UCSD-AML1 (cell line): ENCODE measurements around the gene XYLT1.

Experiments used
- DNase-seq: peaks from one replicate; lab custom pipeline; 2025; ENCODE audit not compliant: unreplicated experiment; lab: John Stamatoyannopoulos, UW

XYLT1 gene

DNA sequence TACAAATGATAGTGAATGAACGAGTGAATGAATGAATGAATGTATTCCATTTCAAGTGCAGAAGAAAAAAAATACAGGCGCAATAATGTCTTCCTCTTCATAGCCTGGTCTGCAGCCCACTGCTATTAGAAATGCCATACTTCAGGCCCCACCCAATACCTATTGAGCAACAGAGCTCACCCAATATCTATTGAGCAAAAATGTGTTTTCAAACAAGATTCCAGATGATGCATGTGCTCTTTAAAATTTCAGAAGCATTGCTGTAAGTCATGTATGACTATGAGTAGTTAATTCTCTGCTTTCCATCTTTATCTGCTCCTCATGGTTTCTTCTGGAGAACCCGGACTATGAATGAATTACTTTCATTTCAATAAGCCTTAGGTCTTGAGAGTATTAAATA lies 308.2 kb downstream of the XYLT1 start:
- DNase-seq: no peak

DNA sequence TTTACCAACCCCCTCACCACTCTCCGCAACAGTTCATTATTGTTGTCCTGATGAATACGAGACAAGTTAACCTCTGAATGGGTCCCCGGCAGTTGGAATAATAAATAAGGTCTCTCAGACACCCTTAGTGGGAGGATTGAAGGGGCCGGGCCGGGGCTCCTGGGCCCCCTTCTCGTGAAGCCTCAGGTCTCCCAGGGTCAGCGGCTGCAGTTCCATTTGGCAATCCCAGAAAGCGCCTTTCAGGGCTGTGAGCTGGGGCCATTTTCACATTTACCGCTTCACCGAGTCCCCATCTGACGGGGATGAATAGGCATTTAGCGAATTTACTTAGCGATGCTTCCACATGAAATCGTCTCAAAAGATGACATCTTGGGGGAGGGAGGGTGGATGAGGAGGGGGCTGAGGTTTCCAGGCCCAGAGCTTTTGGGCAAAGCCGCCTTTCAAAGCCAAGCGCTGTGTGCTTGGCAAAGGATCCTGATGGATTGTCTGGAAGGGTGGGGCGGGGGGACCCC lies 309.8 kb downstream of the XYLT1 start:
- DNase-seq: no peak

DNA sequence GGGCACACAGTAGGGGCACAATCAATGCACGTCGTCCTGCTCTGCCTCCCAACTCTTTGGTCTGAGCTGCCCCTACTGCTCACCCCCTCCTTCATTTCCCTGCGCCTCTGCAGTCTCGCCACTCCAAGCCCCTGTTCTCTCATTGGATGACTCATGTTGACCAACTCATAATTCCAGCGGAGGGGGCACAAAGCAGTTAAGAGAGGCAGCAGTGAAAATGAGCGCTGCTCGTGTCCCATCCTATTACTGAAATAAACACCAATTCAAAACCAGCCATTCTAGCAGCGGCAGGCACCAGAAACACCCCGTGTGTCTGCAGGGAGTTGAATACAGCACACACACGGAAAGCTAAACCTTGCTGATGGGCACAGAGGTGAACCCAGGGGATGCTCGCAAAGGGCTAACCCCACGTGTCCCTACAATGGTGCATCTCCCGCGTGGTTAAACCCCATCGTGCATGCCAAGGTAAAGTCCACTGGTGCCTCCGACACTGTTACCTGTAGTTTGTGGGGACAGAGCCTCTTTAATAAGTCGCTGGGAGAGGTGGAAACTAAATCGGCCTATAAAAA lies 310.4 kb downstream of the XYLT1 start:
- DNase-seq: no peak

DNA sequence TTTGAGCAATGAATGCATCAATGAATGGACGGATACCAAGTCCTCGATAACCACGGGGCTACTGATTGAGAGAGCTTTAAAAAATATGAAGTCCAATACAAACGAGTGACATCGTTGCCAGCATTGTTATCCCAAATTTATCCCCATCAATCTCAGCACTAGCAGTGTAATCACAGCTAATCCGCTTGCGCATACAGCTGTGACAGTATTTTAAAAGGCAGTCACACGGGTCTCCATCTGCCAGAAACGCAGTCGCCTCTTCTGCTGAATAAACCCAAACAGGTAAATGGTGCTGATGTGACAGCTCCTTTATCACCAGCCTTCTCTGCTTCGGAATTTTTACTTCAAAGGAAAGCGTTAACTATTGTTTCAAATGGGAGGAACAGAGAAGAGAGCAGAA lies 311.1 kb downstream of the XYLT1 start:
- no peak for DNase-seq

DNA sequence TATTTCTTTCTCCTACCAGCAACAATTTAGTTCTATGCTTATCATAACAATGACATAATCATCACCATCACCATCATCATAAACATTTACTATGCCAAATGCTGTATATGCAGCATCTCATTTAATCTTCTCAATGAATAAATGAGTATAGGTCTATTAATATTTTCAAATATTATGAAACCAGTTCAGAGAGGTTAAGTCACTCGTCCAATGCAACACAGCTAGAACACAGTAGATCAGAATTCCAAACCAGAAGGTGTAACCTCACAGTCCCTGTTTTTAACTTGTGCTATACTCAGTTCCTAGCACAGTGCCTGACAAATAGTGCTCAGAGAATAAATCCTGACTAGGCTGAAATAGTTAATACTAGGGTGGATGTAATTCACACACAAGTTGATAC lies 314.8 kb downstream of the XYLT1 start:
- no peak for DNase-seq

DNA sequence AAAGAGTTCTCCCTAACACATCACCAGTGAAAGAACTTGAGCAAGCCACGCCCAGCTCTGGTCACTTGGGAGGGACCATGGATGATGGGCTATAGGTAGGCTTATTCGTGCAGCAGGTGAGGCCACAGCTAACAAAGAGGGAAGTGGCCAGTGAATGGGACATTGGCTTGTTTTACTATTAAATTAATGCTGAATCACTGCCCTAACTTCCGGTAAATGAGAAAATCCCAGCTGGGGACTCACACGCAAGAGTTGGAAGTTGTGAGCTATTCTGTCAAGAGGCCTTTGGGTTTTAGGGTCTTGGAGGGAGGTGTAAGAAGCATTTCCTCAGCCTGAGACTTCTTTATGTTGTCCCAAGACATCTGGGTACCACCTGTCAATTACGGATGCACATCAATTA lies 315.3 kb downstream of the XYLT1 start:
- no peak for DNase-seq

DNA sequence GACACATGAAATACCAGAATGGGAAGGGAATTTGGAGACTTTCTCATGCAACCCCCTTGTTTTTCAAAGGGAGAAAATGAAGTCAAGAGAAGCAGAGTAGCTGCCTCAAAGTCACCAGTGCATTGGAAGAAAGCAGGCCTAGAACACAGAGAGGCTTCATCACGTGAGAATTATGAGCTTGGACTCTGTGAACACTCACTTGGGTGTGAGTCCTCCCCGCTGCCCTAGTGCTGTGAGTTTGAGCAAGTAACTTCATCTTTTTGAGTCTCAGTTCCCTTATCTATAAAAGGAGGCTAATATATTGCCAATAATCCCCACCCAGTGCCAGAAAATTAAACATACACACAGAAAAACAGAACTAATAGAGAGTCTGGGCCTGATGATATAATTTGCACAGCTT lies 315.8 kb downstream of the XYLT1 start:
- DNase-seq: no peak

DNA sequence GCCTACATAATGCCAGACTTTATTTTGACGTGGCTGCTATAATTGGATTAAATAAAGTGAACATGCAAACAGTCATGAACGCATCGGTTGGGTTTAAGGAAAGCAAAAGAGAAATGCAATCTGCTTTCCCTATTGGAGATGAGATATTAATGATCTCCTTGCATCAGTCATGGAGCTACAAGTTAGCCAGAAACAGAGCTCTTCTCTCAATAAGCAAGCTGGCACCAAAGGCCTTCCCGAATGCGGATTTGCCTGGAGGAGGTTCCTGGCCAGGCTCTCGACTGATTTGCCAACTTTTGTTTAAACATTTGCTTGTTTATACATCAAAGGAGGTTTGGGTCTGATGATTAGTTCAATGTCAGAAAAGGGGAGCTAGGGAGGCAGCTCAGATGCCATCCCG lies 318.4 kb downstream of the XYLT1 start:
- no peak for DNase-seq

DNA sequence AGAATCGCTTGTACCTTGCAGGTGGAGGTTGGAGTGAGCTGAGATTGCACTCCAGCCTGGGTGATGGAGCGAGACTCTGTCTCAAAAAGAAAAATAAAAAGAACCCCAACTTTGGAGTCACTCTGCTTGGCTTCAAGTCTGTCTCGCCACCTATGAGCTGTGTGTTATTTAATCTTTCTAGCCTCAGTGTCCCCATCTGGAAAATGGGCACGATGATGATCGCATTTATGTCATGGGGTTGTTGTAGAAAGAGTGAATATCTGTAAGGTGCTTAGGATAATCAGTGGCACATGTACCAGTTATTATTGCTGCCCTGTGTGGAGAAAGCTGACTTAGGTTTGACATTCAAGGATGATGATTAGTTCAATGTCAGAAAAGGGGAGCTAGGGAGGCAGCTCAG lies 319.4 kb downstream of the XYLT1 start:
- DNase-seq: no peak

DNA sequence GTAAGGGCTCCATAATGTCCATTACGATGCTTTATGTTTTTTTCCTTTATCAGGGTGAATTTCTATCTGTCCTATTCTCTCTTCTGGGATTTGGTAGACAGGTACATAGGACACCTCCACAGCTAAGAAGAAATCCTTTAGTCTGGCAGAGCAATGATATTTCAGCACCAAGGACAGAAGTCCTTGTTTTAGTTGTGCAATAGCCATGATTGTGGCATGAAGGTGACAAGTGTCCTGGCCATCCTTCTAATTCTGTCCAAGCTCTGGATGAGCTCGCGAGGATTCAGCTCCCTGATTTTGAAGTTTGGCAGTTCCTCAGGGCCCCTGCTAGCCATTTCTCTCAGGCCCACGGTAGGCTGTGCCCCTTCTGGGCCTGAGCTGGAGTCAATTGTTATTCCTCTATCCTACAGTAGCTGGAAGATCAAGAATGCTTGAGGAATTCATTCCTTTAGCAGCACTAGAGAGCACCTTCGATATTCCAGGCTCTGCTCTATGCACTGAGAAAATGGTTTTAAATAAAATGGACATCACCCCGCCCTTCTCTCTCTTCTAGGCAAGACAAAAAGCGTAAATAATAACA lies 320.8 kb downstream of the XYLT1 start:
- no peak for DNase-seq

DNA sequence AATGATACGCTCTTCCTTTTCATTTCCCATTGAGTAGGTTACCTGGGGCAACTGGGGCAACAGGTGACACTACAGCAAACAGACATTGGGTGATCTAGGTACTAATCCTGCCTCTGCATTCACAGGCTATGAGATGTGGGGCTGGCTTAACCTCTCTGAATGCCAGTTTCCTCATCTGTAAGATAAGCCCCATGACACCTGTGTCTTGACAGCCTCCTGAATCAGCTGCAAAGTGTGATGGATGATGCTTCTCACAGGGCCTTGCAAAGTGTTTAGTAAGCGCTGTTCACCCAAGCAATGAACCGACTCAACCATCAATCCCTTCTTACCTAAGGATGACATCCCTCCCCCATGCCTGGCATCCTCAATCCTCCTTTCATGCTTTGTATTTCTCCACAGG lies 322.8 kb downstream of the XYLT1 start:
- DNase-seq: no peak

DNA sequence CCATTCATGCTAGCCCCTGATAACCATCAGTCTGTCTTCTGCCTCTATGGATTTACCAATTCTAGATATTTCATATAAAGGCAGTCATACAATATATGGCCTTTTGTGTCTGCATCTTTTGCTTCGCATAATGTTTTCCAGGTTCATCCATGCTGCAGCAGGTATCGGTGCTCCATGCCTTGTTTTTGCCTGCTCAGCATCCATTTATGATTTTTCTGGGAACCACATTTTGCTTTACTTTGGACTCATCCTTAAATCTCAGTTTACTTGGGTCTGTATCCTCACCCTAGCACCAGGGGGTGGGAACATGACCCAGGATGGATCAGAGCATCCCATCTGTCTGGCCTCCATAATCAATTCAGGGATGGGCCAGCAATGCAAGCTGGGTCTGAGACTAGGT lies 325.7 kb downstream of the XYLT1 start:
- DNase-seq: no peak

DNA sequence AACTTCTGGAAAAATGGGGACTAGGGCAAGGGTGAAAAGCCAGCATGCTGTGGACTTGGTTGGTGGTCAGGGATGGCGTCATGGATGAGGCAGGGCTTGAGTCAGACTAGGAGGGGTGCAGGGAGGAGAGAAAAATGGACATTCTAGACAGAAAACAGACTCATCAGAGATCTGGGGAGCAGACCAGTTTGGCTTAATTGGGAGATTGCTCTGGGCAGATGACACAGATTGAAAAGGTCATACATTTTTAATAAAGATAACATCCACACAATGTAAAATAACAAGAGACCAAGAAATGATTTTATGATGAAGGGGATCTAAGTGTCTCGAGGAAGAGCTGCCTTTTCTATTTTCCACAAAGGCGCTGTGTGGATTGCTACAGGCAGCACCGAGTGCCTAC lies 326.3 kb downstream of the XYLT1 start:
- no peak for DNase-seq

DNA sequence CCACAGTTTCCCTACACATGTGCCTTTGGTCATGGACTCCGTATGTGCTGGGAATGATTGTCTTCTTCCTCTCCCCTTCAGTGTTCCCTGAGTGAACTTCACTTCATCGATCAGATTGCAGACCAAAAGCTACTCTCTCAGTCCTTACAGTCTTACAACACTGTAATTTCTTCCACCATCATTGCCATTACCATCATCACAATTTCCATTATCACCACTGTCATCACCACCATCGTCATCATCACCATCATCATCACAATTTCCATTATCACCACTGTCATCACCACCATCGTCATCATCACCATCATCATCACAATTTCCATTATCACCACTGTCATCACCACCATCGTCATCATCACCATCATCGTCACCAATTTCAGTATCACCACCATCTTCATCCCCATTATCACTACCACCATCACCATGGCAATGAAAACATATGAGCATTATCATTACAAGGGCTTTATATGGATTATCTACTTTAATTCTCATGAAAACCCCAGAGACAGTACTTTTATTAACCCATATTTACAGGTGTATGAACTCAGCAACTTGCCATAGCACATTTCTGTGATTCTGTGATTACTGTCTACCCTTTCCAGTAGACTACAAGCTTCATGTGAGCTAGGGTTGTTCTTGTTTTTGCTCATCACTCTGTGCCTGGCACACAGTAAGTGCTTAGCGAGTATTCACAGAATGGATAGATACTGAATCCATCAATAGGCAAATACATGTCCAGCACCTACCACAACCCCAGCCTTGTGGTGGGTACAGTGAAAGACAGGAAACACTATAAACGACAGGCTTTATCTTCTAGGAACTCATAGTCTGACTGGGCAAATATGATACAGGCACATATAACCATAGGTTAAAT lies 327.0 kb downstream of the XYLT1 start:
- no peak for DNase-seq

DNA sequence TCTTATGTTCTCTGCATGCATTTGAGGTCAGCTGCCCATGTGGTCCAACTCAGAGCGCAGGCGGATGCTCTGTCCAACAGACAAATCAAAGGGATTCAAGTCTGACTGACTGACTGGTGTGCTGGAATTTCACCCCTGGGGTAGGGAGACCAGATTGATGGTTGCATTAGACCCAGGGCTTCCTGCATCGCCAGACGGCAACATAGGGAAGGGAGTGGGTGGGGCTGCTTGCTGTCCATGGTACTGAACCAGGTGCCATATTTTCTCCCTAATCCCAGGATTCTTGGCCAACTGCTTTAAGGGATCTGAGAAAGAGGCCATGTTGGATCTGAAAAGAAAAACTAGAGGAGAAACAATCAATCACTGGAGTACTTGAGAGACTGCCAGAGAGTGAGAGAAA lies 332.0 kb downstream of the XYLT1 start:
- no peak for DNase-seq

DNA sequence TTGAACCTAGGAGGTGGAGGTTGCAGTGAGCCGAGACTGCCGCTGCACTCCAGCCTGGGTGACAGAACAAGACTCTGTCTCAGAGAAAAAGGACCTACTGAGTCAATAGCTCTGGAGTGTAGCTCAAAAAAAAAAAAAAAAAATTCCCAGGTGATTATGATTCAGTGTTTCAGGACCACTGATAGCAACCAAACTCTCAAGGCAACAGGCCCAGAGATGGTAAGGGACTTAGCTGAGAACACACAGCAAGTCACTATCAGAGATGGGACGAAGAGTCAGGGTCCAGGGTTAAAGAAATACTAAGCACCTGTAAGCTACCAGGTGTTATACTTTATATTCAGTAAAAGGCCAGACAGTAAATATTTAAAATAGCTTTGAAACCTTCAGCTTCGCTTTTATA lies 335.3 kb downstream of the XYLT1 start:
- DNase-seq: no peak

DNA sequence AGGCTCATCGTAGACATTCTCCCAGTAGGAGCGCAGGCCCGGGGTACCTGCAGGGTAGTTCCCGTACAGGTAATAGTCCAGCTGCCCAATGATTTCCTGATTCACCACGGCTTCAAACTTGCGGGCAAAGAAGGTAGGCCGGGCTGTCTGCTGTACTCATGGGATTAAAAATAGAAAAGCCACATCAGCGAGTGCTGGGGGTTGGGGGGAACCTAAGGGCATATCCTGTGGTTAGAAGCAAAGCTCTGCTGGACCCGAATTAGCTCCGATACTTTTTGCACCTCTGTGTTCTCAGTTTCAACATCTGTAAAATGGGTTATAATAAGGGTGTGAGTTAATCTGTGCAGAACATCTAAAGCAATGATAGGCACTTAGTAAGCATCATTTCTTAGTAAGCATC lies 336.2 kb downstream of the XYLT1 start:
- DNase-seq: no peak

DNA sequence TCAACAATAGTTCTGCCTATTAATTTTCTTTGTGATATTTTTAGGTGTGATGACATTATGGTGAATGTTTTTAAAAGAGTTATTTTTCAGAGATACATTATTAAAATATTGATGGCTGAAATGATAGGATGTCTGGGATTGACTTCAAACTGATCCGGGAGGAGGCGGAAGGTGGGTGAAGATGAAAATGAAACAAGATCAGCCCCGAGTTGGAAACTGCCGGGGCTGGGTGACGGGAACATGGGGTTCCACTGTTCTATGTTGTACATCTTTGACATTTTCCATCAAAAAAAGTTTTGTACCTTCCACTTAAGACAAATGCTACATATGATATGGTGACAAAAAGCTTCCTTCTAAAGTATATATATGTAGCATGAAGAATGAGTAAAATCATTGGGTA lies 336.9 kb downstream of the XYLT1 start:
- no peak for DNase-seq

DNA sequence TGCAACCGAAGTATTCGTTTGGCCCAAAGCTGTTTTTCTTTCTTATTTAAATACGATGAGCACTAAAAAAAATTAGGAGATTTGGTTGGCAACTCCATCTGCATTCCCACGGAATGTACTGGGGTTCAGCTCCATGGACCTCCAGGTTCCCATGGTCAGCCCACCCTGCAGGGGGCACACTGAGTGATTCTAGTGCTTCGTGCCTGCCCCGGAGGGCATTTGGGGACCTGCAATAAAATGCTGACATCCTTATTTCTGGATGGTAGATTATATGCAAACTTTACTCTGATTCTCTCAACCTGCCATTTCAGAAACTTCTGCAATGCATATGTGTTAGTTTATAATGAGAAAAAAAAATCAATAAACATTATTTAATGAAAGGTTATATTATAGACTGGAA lies 339.4 kb downstream of the XYLT1 start:
- DNase-seq: no peak

DNA sequence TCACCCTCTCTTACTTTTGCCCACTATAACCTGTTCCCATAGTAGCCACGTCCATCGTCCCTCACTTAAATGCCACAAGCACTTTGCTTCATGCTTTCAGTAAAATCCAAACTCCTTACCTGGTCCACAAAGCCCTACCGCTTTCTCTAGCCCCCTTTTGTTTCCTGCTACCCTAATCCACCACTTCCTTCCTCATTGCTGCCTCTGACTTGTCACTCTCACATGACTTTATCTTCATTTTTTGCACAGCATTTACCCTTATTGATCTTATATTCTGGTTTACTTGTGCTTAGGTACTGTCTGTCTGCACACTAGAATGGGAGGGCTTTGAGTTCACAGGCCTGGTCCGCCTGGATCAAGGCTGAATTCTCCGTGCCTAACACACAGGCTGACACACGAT lies 340.0 kb downstream of the XYLT1 start:
- DNase-seq: no peak

DNA sequence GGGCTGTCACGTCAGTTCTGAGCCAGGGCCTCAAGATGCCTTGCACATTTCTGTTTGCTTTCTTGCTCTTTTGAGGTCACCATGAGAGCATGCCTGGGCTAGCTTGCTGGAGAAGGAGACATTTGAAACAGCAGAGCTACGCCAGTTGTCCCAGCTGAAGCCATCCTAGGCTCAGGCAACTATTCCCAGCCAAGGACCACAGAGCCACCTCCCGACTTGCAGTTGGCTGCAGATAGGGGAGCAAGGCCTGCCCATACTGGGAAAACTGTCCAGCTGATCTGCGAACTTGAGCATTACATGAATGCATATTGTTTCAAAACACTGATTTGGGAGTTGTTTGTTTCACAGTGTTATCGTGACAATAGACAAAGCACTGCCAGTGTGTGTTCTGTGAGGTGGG lies 340.8 kb downstream of the XYLT1 start:
- no peak for DNase-seq

DNA sequence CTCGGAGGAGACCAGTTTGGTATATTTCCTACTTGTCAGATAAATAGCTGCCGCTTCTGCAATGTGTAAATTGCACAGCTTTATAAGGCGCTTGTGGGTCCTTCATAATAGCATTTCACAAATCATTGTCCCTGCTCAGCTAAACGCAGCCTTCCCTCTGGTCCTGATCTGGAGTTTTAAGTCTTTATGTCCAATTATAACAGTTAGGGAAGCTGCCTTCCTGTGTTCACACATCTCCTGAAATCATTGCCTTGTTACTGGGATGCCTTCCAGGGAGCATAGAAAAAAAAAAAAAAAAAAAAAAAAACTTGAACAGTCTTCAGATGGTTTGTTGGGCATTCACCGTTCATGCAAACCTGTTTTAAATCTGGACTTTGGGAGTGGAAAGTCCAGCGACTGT lies 342.0 kb downstream of the XYLT1 start:
- DNase-seq: no peak
